AG04450 (cell line): ENCODE data around the gene SGK2. TPM values are rescaled to one million over a fixed set of nuclear protein-coding genes. Genes with fewer than 3 reads are reported as not detected.

Experiments used
- CTCF ChIA-PET: fragments of 300-600, 350-600 bp; formaldehyde crosslinking; extraction: SDS; loops from one replicate; lab custom pipeline; 2022; ENCODE audit warnings: antibody characterized with exemption, inconsistent platforms; lab: Charles Lee
- POLR2A ChIA-PET: fragments of 350-600 bp; formaldehyde crosslinking; extraction: SDS; loops from one replicate; lab custom pipeline; 2021; ENCODE audit warnings: antibody characterized with exemption, inconsistent platforms; lab: Yijun Ruan, JAX
- DNase-seq: peaks from one replicate; pipeline ENCODE4 v3.0.0-alpha.2; 2011; ENCODE audit warnings: low read depth, low spot score
- H3K27ac ChIP-seq: one replicate; pipeline ENCODE4 v1.5.1; 2012; ENCODE audit warnings: low read depth, low read length, control low read depth
- H3K27me3 ChIP-seq: one replicate; pipeline ENCODE4 v1.6.0; 2012; ENCODE audit warnings: low read length; ENCODE audit not compliant: control insufficient read depth, insufficient read depth
- H3K4me3 ChIP-seq: 2 replicates; pipeline ENCODE4 v1.5.1; 2011; ENCODE audit warnings: mild to moderate bottlenecking, low read depth, low read length, control low read depth
- H3K9me3 ChIP-seq: 2 replicates; pipeline ENCODE4 v1.5.1; 2012; ENCODE audit warnings: low read length; ENCODE audit not compliant: control insufficient read depth, insufficient read depth
- polyA plus RNA-seq: library from polyadenylated mRNA; depleted of rRNA; stranded (reverse); fragments of >200 nt; gene quantifications from 2 replicates; pipeline ENCODE4 v1.2.3, GENCODE V29; 2011
- TF ChIP-seq, protein P1 (sequence below): IDR thresholded peaks from 2 replicates; pipeline ENCODE4 v1.5.1; 2011; ENCODE audit warnings: low read depth, low read length, control low read depth, inconsistent platforms

Gene SGK2
- polyA plus RNA-seq, 1 experiment = 0.12 TPM

DNA sequence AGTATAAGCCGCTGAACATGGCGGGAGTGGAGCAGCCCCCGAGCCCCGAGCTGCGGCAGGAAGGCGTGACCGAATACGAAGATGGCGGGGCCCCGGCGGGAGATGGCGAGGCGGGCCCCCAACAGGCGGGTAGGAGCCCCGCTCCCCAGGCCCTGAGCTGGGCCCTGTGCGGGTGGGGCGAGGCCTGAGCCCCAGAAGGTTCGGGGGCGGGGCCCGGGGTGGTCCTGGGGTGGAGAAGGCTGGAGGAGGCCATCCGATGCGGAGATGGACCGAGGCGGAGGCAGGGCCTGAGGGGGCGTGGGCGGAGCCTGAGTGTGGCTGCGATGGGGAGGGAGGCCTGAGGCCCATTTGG is 44.2 kb upstream of the SGK2 start:
- ChIA-PET POLR2A (interaction anchor here (0.7 to 3.0 kb wide), 3 partner anchors 48 to 599 kb away, joined by 4 to 31 read pairs (median 6); partner anchors contain the start of gene SRSF6), CTCF (interaction anchor here (1.3 kb wide), 1 partner anchor 66 kb away, joined by 4 read pairs; no protein-coding TSS in a partner anchor)
- Histone ChIP-seq H3K27me3 (no peaks in the 10 kb centered on the region), H3K4me3 (peak overlapping the region; percentile 71), H3K9me3 (peaks cover 8% of the 10 kb centered on the region; the same call in 1 of the 2 replicates), H3K27ac (peak overlapping the region; percentile 31)
- no peak for DNase-seq
- TF ChIP-seq, protein P1, sequence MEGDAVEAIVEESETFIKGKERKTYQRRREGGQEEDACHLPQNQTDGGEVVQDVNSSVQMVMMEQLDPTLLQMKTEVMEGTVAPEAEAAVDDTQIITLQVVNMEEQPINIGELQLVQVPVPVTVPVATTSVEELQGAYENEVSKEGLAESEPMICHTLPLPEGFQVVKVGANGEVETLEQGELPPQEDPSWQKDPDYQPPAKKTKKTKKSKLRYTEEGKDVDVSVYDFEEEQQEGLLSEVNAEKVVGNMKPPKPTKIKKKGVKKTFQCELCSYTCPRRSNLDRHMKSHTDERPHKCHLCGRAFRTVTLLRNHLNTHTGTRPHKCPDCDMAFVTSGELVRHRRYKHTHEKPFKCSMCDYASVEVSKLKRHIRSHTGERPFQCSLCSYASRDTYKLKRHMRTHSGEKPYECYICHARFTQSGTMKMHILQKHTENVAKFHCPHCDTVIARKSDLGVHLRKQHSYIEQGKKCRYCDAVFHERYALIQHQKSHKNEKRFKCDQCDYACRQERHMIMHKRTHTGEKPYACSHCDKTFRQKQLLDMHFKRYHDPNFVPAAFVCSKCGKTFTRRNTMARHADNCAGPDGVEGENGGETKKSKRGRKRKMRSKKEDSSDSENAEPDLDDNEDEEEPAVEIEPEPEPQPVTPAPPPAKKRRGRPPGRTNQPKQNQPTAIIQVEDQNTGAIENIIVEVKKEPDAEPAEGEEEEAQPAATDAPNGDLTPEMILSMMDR = no peak

DNA sequence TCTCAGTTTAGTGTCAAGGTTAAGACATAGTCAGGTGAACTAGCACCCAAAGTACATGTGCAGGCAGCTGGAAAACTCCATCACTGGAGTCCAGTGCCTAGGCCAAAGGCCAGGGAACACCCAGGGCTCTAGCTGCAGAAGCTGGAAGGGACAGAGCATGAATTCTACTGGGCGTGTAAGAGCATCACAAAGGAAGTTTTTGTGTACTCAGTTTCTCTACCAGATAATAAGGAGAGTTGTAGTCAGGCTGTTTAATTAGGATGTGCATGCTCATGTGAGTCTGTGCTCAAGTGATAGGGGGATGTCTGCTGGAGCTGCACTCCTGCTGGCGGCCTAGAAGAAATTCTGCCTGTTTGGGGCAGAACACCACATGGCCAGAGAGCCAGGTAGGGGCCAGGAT is 43.2 kb upstream of the SGK2 start:
- Histone ChIP-seq H3K27ac (no peak overlapping the region), H3K4me3 (peak overlapping the region; percentile 0; the same call in 1 of the 2 replicates), H3K9me3 (peaks cover 8% of the 10 kb centered on the region; the same call in 1 of the 2 replicates), H3K27me3 (no peaks in the 10 kb centered on the region)
- ChIA-PET CTCF (interaction anchor here (0.6 to 1.3 kb wide), 4 partner anchors 10 to 67 kb away, joined by 3 to 4 read pairs (median 3); no protein-coding TSS in a partner anchor), POLR2A (interaction anchor here (3.0 kb wide), 1 partner anchor 58 kb away, joined by 31 read pairs; the partner anchor contains the start of gene SRSF6)
- TF ChIP-seq, protein P1 = no peak
- DNase-seq = no peak

DNA sequence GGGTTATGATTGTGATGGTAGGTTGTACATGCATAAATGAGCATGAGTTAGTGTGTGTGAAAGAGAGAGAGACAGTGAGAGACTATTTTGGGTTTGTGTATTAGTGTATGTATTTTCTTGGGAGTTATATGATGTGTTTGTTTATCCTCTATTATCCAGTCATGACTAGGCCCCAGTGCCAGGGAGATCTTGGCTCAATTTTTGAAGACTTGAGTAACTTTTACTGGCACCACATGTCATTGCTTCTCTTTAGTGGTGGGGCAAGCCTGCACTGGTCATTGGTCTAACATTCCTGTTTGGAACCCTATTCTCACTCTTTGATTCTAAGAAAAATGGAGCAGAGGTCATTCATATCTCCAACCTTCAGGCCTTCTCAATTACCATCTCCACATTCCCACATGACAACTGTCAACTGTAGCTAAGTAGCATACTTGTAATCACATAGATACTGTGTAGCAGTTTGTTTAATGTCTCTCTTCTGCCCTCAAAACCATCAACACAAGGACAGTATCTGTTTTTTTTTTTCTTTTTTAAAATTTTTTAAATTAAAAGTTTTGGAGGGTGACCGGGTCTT is 42.5 kb upstream of the SGK2 start:
- no peak overlapping the region for H3K27ac ChIP-seq
- H3K27me3 ChIP-seq = peaks cover 2% of the 10 kb centered on the region
- POLR2A ChIA-PET = interaction anchor here (3.0 kb wide), 1 partner anchor 59 kb away, joined by 31 read pairs; the partner anchor contains the start of gene SRSF6
- CTCF ChIA-PET = interaction anchor here (0.9 to 1.8 kb wide), 2 partner anchors 9 to 16 kb away, joined by 3 to 6 read pairs; no protein-coding TSS in a partner anchor
- DNase-seq = no peak
- H3K9me3 ChIP-seq = peaks cover 8% of the 10 kb centered on the region; the same call in 1 of the 2 replicates
- TF ChIP-seq, protein P1 = no peak
- H3K4me3 ChIP-seq = no peak overlapping the region

DNA sequence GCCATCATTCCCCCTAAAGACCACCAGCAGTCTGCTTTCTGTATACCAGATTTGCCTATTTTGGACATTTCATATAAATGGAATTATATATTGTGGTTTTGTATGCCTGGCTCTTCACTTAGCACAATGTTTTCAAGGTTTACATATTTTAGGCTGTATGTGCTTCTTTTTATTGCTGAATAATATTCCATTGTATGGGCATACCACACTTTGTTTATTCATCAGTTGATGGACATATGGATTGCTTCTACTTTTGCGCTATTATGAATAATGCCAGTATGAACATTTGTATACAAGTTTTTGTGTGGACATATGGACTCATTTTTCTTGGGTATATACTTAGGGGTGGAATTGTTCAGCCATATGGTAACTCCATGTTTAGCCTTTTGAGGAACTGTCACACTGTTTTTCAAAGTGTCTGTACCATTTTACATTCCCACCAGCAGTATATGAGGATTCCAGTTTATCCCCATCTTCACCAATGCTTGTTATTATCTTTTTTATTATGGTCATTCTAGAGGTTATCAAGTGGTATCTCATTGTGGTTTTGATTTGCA is 38.7 kb upstream of the SGK2 start:
- H3K9me3 ChIP-seq = no peaks in the 10 kb centered on the region
- no peak overlapping the region for H3K4me3 ChIP-seq
- H3K27ac ChIP-seq = no peak overlapping the region
- DNase-seq = no peak
- H3K27me3 ChIP-seq = peaks cover 2% of the 10 kb centered on the region
- ChIA-PET POLR2A (no interaction called here), CTCF (no interaction called here)
- TF ChIP-seq, protein P1 = no peak

DNA sequence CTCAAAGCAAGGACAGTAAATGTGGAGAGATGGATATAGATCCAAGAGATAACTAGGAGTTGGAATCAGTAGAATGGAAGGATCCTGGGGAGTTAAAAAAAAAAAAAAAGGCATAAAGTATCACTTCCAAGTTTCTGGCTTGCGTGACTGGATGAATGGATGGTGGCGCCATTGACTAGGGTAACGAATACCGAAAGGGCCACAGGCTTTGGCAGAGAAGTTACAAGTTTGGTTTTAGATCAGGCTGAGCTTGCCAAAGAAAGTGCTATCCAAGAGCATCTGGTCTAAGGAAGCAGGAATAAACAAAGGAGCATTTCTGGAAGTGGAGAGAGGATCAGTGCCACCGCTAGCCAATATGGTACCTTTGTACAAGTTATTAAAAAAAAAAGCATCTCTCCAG is 33.8 kb upstream of the SGK2 start:
- no peak overlapping the region for H3K4me3 ChIP-seq
- ChIA-PET CTCF (no interaction called here), POLR2A (no interaction called here)
- TF ChIP-seq, protein P1 = no peak
- no peaks in the 10 kb centered on the region for H3K9me3 ChIP-seq
- DNase-seq = no peak
- peaks cover 2% of the 10 kb centered on the region for H3K27me3 ChIP-seq
- no peak overlapping the region for H3K27ac ChIP-seq
